ENCODE data around the gene SLC2A1.

DNA sequence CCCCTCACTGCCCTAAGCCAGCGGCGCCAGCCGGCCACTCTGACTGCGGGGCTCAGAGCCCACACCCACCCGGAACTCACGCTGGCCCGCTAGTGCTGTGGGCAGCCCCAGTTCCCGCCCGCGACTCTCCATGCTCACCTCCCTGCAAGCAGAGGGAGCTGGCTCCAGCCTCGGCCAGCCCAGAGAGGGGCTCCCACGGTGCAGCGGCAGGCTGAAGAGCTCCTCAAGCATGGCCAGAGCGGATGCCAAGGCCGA lies 41.5 kb downstream of the SLC2A1 start:
- TF ChIP-seq CTCF (IDR thresholded peaks at IDR 0.05) (no peak), POLR2A (IDR thresholded peaks at IDR 0.05) (no peak), POLR2AphosphoS5 (IDR thresholded peaks at IDR 0.05) (no peak)
